BJ (cell line): ENCODE results near the gene GIPR. TPM values are rescaled to one million over a fixed set of nuclear protein-coding genes. Genes with fewer than 3 reads are reported as not detected.

Experiments used
- CTCF ChIA-PET: fragments of 350-600 bp; formaldehyde crosslinking; extraction: SDS; loops from one replicate; lab custom pipeline; 2021; ENCODE audit warnings: antibody characterized with exemption, inconsistent platforms; lab: Yijun Ruan, JAX
- POLR2A ChIA-PET: fragments of 300-600 bp; sonication (Branson Sonifier 250); formaldehyde crosslinking; extraction: SDS; loops from one replicate; lab custom pipeline; 2021; ENCODE audit warnings: antibody characterized with exemption; lab: Charles Lee
- DNase-seq: peaks from one replicate; pipeline ENCODE4 v3.0.0-alpha.2; 2011; ENCODE audit warnings: low read depth
- H3K27me3 ChIP-seq: 2 replicates; pipeline ENCODE4 v1.6.0; 2011; ENCODE audit warnings: low read length; ENCODE audit not compliant: control insufficient read depth, insufficient read depth
- H3K36me3 ChIP-seq: 2 replicates; pipeline ENCODE4 v1.5.1; 2011; ENCODE audit warnings: low read length; ENCODE audit not compliant: control insufficient read depth, insufficient read depth
- H3K4me3 ChIP-seq: 2 replicates; pipeline ENCODE4 v1.5.1; 2011; ENCODE audit warnings: low read depth, mild to moderate bottlenecking, control low read depth, low read length
- polyA plus RNA-seq: library from polyadenylated mRNA; depleted of rRNA; stranded (reverse); fragments of >200 nt; gene quantifications from 2 replicates; pipeline ENCODE4 v1.2.3, GENCODE V29; 2011
- TF ChIP-seq, protein P1 (sequence below): IDR thresholded peaks from 2 replicates; pipeline ENCODE4 v1.5.1; 2011; ENCODE audit warnings: low read depth, mild to moderate bottlenecking, control low read depth, inconsistent platforms, low read length, moderate library complexity; ENCODE audit not compliant: insufficient read depth

Gene GIPR
- polyA plus RNA-seq, 1 experiment = 1.1 TPM

DNA sequence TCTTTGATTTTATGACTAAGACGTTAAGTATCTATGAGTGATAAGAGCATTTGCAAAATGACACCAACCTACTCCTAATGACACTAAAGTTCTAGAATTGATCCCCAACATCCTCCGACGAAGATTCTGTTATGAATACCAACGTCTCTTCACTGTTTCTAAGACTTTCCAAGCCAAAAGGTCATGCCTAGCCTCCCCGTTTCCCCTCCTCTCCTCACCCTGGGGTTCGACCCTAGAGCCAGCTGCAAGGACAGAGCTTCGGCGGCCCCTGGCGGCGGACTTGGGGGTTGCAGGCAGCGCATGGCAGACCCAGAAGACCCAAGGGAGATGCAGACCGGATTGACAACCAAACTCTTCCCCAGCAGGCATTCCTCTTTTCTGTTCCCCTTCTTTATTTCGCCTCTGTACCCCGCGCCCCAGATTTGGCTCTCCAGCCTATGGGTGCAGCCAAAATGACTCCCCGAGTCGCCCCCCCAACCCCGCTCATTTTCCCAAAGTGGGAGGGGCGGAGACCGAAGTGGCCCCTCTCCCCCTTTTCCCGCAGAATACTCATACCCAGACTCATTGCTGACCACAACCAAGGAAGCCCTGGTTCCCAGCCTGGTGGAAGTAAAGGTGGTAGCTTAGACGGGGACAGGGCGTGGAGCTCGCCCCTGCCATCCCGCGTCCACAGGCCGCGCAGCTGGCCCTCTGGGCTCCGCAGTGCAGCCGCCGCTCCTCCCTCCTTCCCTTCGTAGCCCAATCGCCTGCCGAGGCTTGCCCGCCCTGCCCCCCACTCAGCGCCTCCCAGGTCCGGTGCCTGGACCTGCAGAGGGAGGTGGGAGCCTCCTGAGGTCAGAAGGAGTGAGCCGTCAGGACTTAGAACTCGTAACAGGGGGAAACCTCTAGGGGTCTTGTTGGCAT is 24.7 kb upstream of the GIPR start:
- no peaks in the 10 kb centered on the region for H3K36me3 ChIP-seq
- TF ChIP-seq, protein P1, sequence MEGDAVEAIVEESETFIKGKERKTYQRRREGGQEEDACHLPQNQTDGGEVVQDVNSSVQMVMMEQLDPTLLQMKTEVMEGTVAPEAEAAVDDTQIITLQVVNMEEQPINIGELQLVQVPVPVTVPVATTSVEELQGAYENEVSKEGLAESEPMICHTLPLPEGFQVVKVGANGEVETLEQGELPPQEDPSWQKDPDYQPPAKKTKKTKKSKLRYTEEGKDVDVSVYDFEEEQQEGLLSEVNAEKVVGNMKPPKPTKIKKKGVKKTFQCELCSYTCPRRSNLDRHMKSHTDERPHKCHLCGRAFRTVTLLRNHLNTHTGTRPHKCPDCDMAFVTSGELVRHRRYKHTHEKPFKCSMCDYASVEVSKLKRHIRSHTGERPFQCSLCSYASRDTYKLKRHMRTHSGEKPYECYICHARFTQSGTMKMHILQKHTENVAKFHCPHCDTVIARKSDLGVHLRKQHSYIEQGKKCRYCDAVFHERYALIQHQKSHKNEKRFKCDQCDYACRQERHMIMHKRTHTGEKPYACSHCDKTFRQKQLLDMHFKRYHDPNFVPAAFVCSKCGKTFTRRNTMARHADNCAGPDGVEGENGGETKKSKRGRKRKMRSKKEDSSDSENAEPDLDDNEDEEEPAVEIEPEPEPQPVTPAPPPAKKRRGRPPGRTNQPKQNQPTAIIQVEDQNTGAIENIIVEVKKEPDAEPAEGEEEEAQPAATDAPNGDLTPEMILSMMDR = peak; percentile 99
- POLR2A ChIA-PET = no interaction called here
- no peaks in the 10 kb centered on the region for H3K27me3 ChIP-seq
- no peak for DNase-seq
- H3K4me3 ChIP-seq = no peak overlapping the region
- CTCF ChIA-PET = interaction anchor here (0.6 to 5.8 kb wide), 35 partner anchors 9 to 313 kb away, joined by 3 to 99 read pairs (median 6); partner anchors contain the start of genes GPR4, OPA3, PPM1N and RTN2

DNA sequence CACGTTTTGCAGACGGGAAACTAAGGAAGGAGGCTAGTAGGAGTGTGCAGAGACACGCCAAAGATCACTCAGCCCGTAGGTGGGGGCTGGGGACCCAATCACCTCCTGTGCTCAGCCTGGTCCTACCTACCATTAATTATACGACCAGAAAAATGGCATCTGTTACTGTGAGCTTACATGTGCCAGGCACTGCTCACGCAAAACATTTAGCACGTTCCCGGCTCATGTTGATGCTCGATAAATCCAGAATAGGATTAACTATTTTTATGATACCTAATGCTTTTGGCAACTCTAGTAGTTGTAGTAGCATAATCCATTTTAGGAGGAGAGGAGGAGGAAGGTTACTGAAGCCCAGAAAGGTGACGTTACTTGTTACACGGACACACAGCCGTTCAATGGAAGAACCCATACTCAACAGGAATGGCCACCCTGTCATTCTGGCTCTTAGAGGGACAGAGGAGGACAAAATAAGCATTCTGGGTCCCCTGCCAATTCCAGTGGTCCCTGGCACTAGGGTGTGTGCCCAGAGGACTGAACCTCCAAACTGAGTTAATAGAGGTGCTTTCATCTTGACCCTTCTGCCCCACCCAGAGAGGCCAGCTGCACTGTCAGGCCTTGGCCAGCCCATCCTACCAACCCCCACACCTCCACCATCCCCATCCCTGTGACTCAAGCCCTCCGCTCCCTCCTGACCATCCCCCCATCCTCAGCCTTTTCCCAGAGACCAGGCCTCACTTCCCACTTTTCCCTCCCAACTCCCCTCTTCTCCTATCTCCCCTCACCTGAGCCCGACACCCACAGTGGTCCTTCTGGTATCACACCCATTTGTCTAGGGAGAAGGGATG is 23.9 kb upstream of the GIPR start:
- CTCF ChIA-PET = interaction anchor here (0.6 to 5.8 kb wide), 22 partner anchors 10 to 314 kb away, joined by 3 to 99 read pairs (median 10); partner anchors contain the start of genes GPR4, OPA3 and PPM1N
- POLR2A ChIA-PET = no interaction called here
- H3K27me3 ChIP-seq = no peaks in the 10 kb centered on the region
- TF ChIP-seq, protein P1 = no peak
- no peak overlapping the region for H3K4me3 ChIP-seq
- DNase-seq = no peak
- H3K36me3 ChIP-seq = no peaks in the 10 kb centered on the region

DNA sequence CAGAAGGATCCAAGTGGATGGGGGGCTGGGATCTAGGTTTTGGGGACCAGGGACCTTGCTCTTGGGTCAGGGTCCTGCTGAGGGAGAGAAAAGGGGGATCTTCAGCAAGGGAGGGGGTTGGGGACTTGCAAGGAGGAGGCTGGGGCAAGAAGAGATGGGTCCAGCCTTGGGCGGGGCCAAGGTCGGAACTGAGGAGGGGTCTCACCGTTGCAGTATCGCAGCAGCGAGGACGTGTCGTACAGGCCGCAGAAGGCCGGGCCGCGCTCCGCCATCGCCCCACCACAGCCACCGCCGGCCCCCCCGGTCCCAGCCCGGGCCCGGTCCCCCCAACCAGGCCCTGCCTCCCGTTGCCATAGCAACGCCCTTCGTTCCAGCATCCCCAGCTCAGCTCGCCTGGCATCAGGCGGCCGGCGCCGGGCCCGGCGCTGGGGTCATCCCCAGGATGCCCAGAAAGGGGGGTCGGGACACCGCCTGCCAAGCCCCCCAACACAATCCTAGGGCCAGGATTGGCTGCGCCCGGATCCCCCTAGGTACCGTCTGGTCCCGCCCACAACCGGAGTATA is 22.9 kb upstream of the GIPR start:
- TF ChIP-seq, protein P1 = no peak
- CTCF ChIA-PET = interaction anchor here (1.3 to 5.8 kb wide), 4 partner anchors 32 to 206 kb away, joined by 4 to 99 read pairs (median 11); partner anchors contain the start of gene GPR4
- Histone ChIP-seq H3K4me3 (peak overlapping the region; percentile 37), H3K36me3 (no peaks in the 10 kb centered on the region), H3K27me3 (no peaks in the 10 kb centered on the region)
- DNase-seq = no peak
- POLR2A ChIA-PET = no interaction called here

DNA sequence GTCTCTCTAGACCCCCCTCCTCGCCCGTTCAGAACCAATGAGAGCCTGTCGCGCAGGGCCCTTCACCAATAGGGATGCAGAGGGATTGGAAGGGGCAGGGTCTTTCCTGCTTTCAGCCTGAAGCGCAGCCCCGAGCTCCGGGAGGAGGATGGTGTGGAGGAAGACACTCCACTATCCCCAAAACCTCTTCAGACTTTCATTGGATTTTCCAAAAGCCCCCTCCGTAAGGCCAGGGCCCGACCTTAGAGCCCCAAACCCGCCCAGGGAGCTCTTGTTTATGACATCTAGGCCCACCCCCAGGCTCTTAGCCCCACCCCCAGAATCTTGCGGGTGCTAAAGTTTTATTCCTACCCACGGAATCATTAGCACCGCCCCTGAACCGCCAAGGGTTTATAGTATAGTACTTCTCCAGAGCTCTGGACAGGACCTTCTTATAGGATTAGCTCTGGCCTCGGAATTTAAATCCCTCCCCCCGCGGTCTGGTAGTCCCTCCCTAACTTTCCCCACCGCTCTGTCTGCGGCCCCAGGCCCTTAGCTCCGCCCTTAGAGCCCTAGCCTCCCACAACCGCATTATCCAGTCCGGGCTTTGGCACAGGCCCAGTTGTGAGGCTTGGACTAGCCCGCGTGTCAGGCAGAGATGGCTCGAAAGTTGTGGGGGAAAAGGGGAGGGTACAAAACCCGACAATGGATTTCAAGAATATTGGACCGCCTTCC is 22.2 kb upstream of the GIPR start:
- ChIA-PET POLR2A (interaction anchor here (0.5 to 0.6 kb wide), 2 partner anchors 138 to 167 kb away, joined by 3 to 6 read pairs; no protein-coding TSS in a partner anchor), CTCF (interaction anchor here (1.3 to 5.8 kb wide), 5 partner anchors 32 to 206 kb away, joined by 3 to 99 read pairs (median 8); partner anchors contain the start of gene GPR4)
- TF ChIP-seq, protein P1 = no peak
- H3K4me3 ChIP-seq = peak overlapping the region; percentile 37
- H3K27me3 ChIP-seq = no peaks in the 10 kb centered on the region; the same call in 1 of the 2 replicates
- H3K36me3 ChIP-seq = no peaks in the 10 kb centered on the region
- DNase-seq = peak; percentile 41
